OCI-LY1 (cell line): ENCODE data around the gene ATP8A2.

ENCODE experiments used
- CTCF ChIP-seq: fragments of 200-600 bp; sonication (generic), shearing (Covaris generic); IDR thresholded peaks from 2 replicates; pipeline ENCODE4 v1.5.1; 2017; ENCODE audit warnings: mild to moderate bottlenecking, antibody characterized with exemption, low read length, moderate library complexity, mixed read lengths
- EZH2 ChIP-seq: fragments of 200-600 bp; sonication (generic), shearing (Covaris generic); IDR thresholded peaks from 2 replicates; pipeline ENCODE4 v1.8.0; 2017; ENCODE audit warnings: borderline replicate concordance, mixed run types, mild to moderate bottlenecking, antibody characterized with exemption, low read length, moderate library complexity, mixed read lengths

GRCh38 chr13:25934127-25934526, 562.4 kb downstream of the ATP8A2 start:
- TF ChIP-seq CTCF (no peak), EZH2 (no peak)
